CD4-positive, alpha-beta T cell (primary cell): Measurements from ENCODE around the gene PHRF1. TPM values are rescaled to one million over a fixed set of nuclear protein-coding genes. Genes with fewer than 3 reads are reported as not detected.

Experiments
- ATAC-seq: fragments of 200-7000 bp; cut with Tn5 transposase; one replicate; pipeline ENCODE4 v1.10.0; 2022; ENCODE audit warnings: mild to moderate bottlenecking; ENCODE audit not compliant: poor library complexity
- CTCF ChIA-PET: fragments of 350-600 bp; sonication (Branson Sonifier 250); formaldehyde crosslinking; loops from one replicate; lab custom pipeline; 2021; ENCODE audit warnings: antibody characterized with exemption, inconsistent platforms; lab: Charles Lee
- POLR2A ChIA-PET: fragments of 350-600 bp; sonication (Branson Sonifier 250); formaldehyde crosslinking; loops from one replicate; lab custom pipeline; 2021; ENCODE audit warnings: antibody characterized with exemption, inconsistent platforms; lab: Charles Lee
- DNase-seq, 14 experiments: peaks; one replicate each; pipeline ENCODE4 v3.0.0-alpha.2; 2013 to 2020; ENCODE audit warnings: mixed read lengths in 2 of 14
- H3K27ac ChIP-seq, 2 donors: one replicate each; pipeline versions ENCODE4 v1.5.1 to v1.7.0; 2013; ENCODE audit warnings: low read length in 2 of 2, low read depth in 1 of 2, mild to moderate bottlenecking in 1 of 2
- H3K27me3 ChIP-seq, 2 experiments: 1 replicate in 1 of 2; 2 replicates in 1 of 2; pipeline versions ENCODE4 v1.6.1 to v1.7.0; 2013; ENCODE audit warnings: low read length in 2 of 2, control low read depth in 1 of 2, mild to moderate bottlenecking in 1 of 2, moderate library complexity in 1 of 2; ENCODE audit not compliant: insufficient read depth in 2 of 2, control insufficient read depth in 1 of 2
- H3K36me3 ChIP-seq: one replicate; pipeline ENCODE4 v1.6.1; 2013; ENCODE audit warnings: low read length, control low read depth; ENCODE audit not compliant: insufficient read depth
- H3K4me1 ChIP-seq: one replicate; pipeline ENCODE4 v1.6.1; 2013; ENCODE audit warnings: low read length, control low read depth; ENCODE audit not compliant: insufficient read depth
- H3K4me3 ChIP-seq: one replicate; pipeline ENCODE4 v1.5.1; 2013; ENCODE audit warnings: mild to moderate bottlenecking, low read length, moderate library complexity
- H3K9me3 ChIP-seq, 2 experiments: 1 replicate in 1 of 2; 2 replicates in 1 of 2; pipeline versions ENCODE4 v1.6.1 to v1.7.0; 2013; ENCODE audit warnings: low read length in 2 of 2, mild to moderate bottlenecking in 2 of 2, control low read depth in 1 of 2, moderate library complexity in 1 of 2; ENCODE audit not compliant: control insufficient read depth in 1 of 2, insufficient read depth in 1 of 2
- H3K27ac Mint-ChIP-seq: one replicate; pipeline ENCODE4 v1.8.0; 2020; ENCODE audit warnings: mixed read lengths
- H3K27me3 Mint-ChIP-seq: one replicate; pipeline ENCODE4 v1.8.0; 2021; ENCODE audit warnings: mixed read lengths
- H3K36me3 Mint-ChIP-seq: one replicate; pipeline ENCODE4 v1.8.0; 2021; ENCODE audit warnings: low read depth, mixed read lengths
- H3K4me1 Mint-ChIP-seq: one replicate; pipeline ENCODE4 v1.8.0; 2021; ENCODE audit warnings: low read depth, mixed read lengths
- H3K4me3 Mint-ChIP-seq: one replicate; pipeline ENCODE4 v1.8.0; 2020; ENCODE audit warnings: mild to moderate bottlenecking, mixed read lengths
- H3K9me3 Mint-ChIP-seq: one replicate; pipeline ENCODE4 v1.8.0; 2020; ENCODE audit warnings: mixed read lengths
- intact Hi-C, 2 experiments: fragments of 100-400 bp; cut with DNase I in 1 of 2; cut with micrococcal nuclease in 1 of 2; formaldehyde crosslinking; loops; one replicate each; pipeline versions ENCODE4 v1.15.1 to v1.9.0; 2023 to 2025; cut with DNase I, micrococcal nuclease
- total RNA-seq, 174 experiments: library from RNA in 2 of 174; stranded (reverse) in 2 of 174; gene quantifications; one replicate each; pipeline ENCODE4 v1.2.3 and lab custom pipeline; 2021 to 2026
- TF ChIP-seq, protein P1 (sequence below): fragments of 200-600 bp; IDR thresholded peaks from one replicate; pipeline ENCODE4 v1.8.0; 2022; ENCODE audit warnings: antibody characterized with exemption, mild to moderate bottlenecking

Gene PHRF1
- total RNA-seq, 2 experiments from 2014 or later: 37.1 to 37.6 TPM

GRCh38 chr11:637333-637592, 61.0 kb downstream of the PHRF1 start:
- no peak overlapping the region for H3K4me3 ChIP-seq
- ChIA-PET POLR2A (no interaction called here), CTCF (no interaction called here)
- no peak overlapping the region for H3K27ac Mint-ChIP-seq
- H3K4me1 Mint-ChIP-seq: peaks cover 12% of the 10 kb centered on the region
- H3K9me3 ChIP-seq: peaks cover 0 to 23% of the 10 kb centered on the region in 2 experiments
- ATAC-seq (no peak), DNase-seq (no peak)
- H3K27me3 Mint-ChIP-seq: peaks cover 48% of the 10 kb centered on the region
- intact Hi-C loops: no loop called here
- H3K36me3 Mint-ChIP-seq: no peaks in the 10 kb centered on the region
- H3K27me3 ChIP-seq: peaks cover 29 to 32% of the 10 kb centered on the region in 2 experiments
- no peaks in the 10 kb centered on the region for H3K36me3 ChIP-seq
- TF ChIP-seq, protein P1, sequence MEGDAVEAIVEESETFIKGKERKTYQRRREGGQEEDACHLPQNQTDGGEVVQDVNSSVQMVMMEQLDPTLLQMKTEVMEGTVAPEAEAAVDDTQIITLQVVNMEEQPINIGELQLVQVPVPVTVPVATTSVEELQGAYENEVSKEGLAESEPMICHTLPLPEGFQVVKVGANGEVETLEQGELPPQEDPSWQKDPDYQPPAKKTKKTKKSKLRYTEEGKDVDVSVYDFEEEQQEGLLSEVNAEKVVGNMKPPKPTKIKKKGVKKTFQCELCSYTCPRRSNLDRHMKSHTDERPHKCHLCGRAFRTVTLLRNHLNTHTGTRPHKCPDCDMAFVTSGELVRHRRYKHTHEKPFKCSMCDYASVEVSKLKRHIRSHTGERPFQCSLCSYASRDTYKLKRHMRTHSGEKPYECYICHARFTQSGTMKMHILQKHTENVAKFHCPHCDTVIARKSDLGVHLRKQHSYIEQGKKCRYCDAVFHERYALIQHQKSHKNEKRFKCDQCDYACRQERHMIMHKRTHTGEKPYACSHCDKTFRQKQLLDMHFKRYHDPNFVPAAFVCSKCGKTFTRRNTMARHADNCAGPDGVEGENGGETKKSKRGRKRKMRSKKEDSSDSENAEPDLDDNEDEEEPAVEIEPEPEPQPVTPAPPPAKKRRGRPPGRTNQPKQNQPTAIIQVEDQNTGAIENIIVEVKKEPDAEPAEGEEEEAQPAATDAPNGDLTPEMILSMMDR: no peak
- peaks cover 33% of the 10 kb centered on the region for H3K4me1 ChIP-seq
- no peak overlapping the region for H3K4me3 Mint-ChIP-seq
- H3K27ac ChIP-seq: no peak overlapping the region
- no peaks in the 10 kb centered on the region for H3K9me3 Mint-ChIP-seq

- H3K27ac Mint-ChIP-seq: no peak overlapping the region
- H3K4me1 Mint-ChIP-seq: peaks cover 12% of the 10 kb centered on the region
- H3K27me3 ChIP-seq: peaks cover 29 to 32% of the 10 kb centered on the region in 2 experiments
- no peaks in the 10 kb centered on the region for H3K36me3 ChIP-seq
- no peak for ATAC-seq
- peak overlapping the region; percentile 7 for H3K4me3 Mint-ChIP-seq
- no peak for DNase-seq
- peaks cover 33% of the 10 kb centered on the region for H3K4me1 ChIP-seq
- peaks cover 0 to 23% of the 10 kb centered on the region in 2 experiments for H3K9me3 ChIP-seq
- POLR2A ChIA-PET: no interaction called here
- H3K27ac ChIP-seq: no peak overlapping the region
- intact Hi-C loops: no loop called here
- no peaks in the 10 kb centered on the region for H3K36me3 Mint-ChIP-seq
- TF ChIP-seq, protein P1: no peak
- H3K9me3 Mint-ChIP-seq: no peaks in the 10 kb centered on the region
- H3K27me3 Mint-ChIP-seq: peaks cover 43% of the 10 kb centered on the region
- H3K4me3 ChIP-seq: no peak overlapping the region
- CTCF ChIA-PET: no interaction called here
Measured at GRCh38 chr11:637593-638521, 61.6 kb downstream of the PHRF1 start.

DNA sequence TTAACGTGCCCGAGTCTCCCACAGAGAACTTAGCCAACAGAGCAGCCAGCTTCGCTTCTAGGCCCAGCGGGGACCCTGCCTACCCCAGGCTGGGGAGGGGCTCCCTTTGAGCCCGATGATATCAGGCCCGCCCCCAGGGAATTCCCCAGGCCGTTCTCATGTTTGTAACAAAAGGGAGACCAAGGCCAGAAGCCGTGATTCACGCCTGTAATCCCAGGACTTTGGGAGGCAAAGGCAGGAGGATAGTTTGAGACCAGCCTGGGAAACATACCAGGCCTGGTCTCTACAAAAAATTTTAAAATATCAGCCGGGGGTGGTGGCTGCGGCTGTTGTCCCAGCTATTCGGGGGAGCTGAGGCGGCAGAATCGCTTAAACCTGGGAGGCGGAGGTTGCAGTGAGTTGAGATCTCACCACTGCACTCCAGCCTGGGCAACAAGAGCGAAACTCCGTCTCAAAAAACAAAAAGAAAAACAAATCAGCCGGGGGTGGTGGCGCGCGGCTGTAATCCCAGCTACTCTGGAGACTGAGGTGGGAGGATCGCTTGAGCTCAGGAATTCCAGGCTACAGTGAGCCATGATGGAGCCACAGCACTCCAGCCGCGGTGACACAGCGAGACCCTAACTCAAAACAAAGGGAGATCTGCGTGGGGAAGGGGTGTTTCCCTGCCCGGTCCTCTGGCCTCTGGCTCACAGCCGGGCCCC, 62.5 kb downstream of the PHRF1 start:
- H3K27me3 ChIP-seq: peaks cover 29 to 32% of the 10 kb centered on the region in 2 experiments
- H3K36me3 ChIP-seq: peaks cover 5% of the 10 kb centered on the region
- Mint-ChIP-seq H3K4me3 (peak overlapping the region; percentile 2), H3K36me3 (no peaks in the 10 kb centered on the region), H3K27ac (no peak overlapping the region), H3K4me1 (peaks cover 12% of the 10 kb centered on the region), H3K27me3 (peaks cover 40% of the 10 kb centered on the region), H3K9me3 (no peaks in the 10 kb centered on the region)
- no peak overlapping the region for H3K27ac ChIP-seq
- H3K9me3 ChIP-seq: peaks cover 0 to 23% of the 10 kb centered on the region in 2 experiments
- ChIA-PET CTCF (no interaction called here), POLR2A (interaction anchor here (0.6 kb wide), 1 partner anchor 74 kb away, joined by 3 read pairs; no protein-coding TSS in a partner anchor)
- ATAC-seq: no peak
- TF ChIP-seq, protein P1: no peak
- peaks cover 33% of the 10 kb centered on the region for H3K4me1 ChIP-seq
- intact Hi-C loops: no loop called here
- no peak for DNase-seq
- H3K4me3 ChIP-seq: no peak overlapping the region
